SK-N-SH (cell line): ENCODE results near the gene OR6V1. TPM values are rescaled to one million over a fixed set of nuclear protein-coding genes. Genes with fewer than 3 reads are reported as not detected.

Experiments
- CTCF ChIA-PET: fragments of 300-600, 350-600 bp; formaldehyde crosslinking; extraction: SDS; loops from one replicate; lab custom pipeline; 2021; lab: Yijun Ruan, JAX
- POLR2A ChIA-PET: fragments of 350-600 bp; sonication (Branson Sonifier 250); formaldehyde crosslinking; extraction: SDS; loops from one replicate; lab custom pipeline; 2020; ENCODE audit warnings: antibody characterized with exemption, inconsistent platforms; lab: Yijun Ruan, JAX
- DNase-seq: peaks from one replicate; pipeline ENCODE4 v3.0.0; 2012
- H2AFZ ChIP-seq: fragments of 200-600 bp; sonication (generic); 2 replicates; pipeline ENCODE4 v1.8.1; 2016; ENCODE audit warnings: antibody characterized with exemption, mild to moderate bottlenecking, low read depth
- H3F3A ChIP-seq: fragments of 200-600 bp; sonication (generic); replicated peaks from 2 replicates; pipeline ENCODE3; 2016; ENCODE audit warnings: antibody characterized with exemption, mild to moderate bottlenecking; ENCODE audit not compliant: insufficient read depth
- H3K27ac ChIP-seq, 2 experiments: fragments of 200-500 bp in 1 of 2; fragments of 200-600 bp in 1 of 2; sonication (Bioruptor generic) in 1 of 2; sonication (generic), shearing (Covaris generic) in 1 of 2; 2 replicates each; pipeline versions ENCODE4 v1.5.1 to v1.6.1; 2014 to 2016; ENCODE audit warnings: low read depth in 2 of 2, inconsistent platforms in 1 of 2, low read length in 1 of 2, mild to moderate bottlenecking in 1 of 2, mixed read lengths in 1 of 2
- H3K27me3 ChIP-seq: fragments of 200-600 bp; sonication (generic), shearing (Covaris generic); 2 replicates; pipeline ENCODE4 v1.6.1; 2016; ENCODE audit warnings: mixed run types; ENCODE audit not compliant: insufficient read depth
- H3K36me3 ChIP-seq, 2 experiments: fragments of 200-500 bp in 1 of 2; fragments of 200-600 bp in 1 of 2; sonication (Bioruptor generic) in 1 of 2; sonication (generic) in 1 of 2; replicated peaks in 1 of 2; 2 replicates each; pipeline versions ENCODE3 to v1.5.1; 2014 to 2016; ENCODE audit warnings: low read length in 1 of 2, mild to moderate bottlenecking in 1 of 2; ENCODE audit not compliant: insufficient read depth in 2 of 2, control insufficient read depth in 1 of 2
- H3K4me1 ChIP-seq, 2 experiments: fragments of 200-500 bp in 1 of 2; fragments of 200-600 bp in 1 of 2; sonication (Bioruptor generic) in 1 of 2; sonication (generic), shearing (Covaris generic) in 1 of 2; 2 replicates each; pipeline versions ENCODE4 v1.5.1 to v1.6.1; 2014 to 2016; ENCODE audit warnings: low read depth in 1 of 2, low read length in 1 of 2, mixed run types in 1 of 2; ENCODE audit not compliant: insufficient read depth in 2 of 2, control insufficient read depth in 1 of 2
- H3K4me2 ChIP-seq: fragments of 200-600 bp; sonication (generic), shearing (Covaris generic); 2 replicates; pipeline ENCODE4 v1.6.1; 2017; ENCODE audit warnings: mixed run types
- H3K4me3 ChIP-seq, 2 experiments: fragments of 200-500 bp in 1 of 2; fragments of 200-600 bp in 1 of 2; sonication (Bioruptor generic) in 1 of 2; sonication (generic), shearing (Covaris generic) in 1 of 2; 2 replicates each; pipeline versions ENCODE4 v1.5.1 to v1.8.1; 2014 to 2016; ENCODE audit warnings: low read depth in 2 of 2, inconsistent platforms in 1 of 2, low read length in 1 of 2, mild to moderate bottlenecking in 1 of 2, mixed read lengths in 1 of 2, moderate library complexity in 1 of 2
- H3K79me2 ChIP-seq: fragments of 200-600 bp; sonication (generic); 2 replicates; pipeline ENCODE4 v1.8.1; 2017; ENCODE audit warnings: mild to moderate bottlenecking; ENCODE audit not compliant: insufficient read depth
- H3K9ac ChIP-seq: fragments of 200-600 bp; sonication (generic); 2 replicates; pipeline ENCODE4 v1.6.1; 2017; ENCODE audit warnings: mixed run types
- H3K9me2 ChIP-seq: fragments of 200-600 bp; sonication (generic); 2 replicates; pipeline ENCODE4 v1.6.1; 2017; ENCODE audit warnings: mixed run types
- H3K9me3 ChIP-seq: fragments of 200-600 bp; sonication (generic); 2 replicates; pipeline ENCODE4 v1.6.1; 2017; ENCODE audit warnings: mixed run types, mild to moderate bottlenecking, moderate library complexity
- H4K20me1 ChIP-seq: fragments of 200-600 bp; sonication (generic); 2 replicates; pipeline ENCODE4 v1.6.1; 2017; ENCODE audit warnings: mild to moderate bottlenecking, mixed run types; ENCODE audit not compliant: insufficient read depth
- ELF1 ChIP-seq: IDR thresholded peaks from 2 replicates; pipeline ENCODE4 v1.4.0; 2012
- EP300 ChIP-seq, 2 experiments: IDR thresholded peaks; 2 replicates each; pipeline versions ENCODE4 v1.4.0 to v1.6.1; 2012; ENCODE audit warnings: borderline replicate concordance in 1 of 2, low read depth in 1 of 2, low read length in 1 of 2
- EZH2phosphoT487 ChIP-seq: fragments of 200-600 bp; sonication (generic); IDR thresholded peaks from 2 replicates; pipeline ENCODE4 v1.6.1; 2017; ENCODE audit warnings: low read depth, mixed run types, mild to moderate bottlenecking, antibody characterized with exemption, moderate library complexity, borderline replicate concordance
- FOSL2 ChIP-seq: IDR thresholded peaks from 2 replicates; pipeline ENCODE4 v1.4.0; 2012; ENCODE audit warnings: low read depth, mild to moderate bottlenecking, moderate library complexity, borderline replicate concordance
- FOXJ3 ChIP-seq: sonication (generic); formaldehyde crosslinking; IDR thresholded peaks from 2 replicates; pipeline ENCODE4 v1.5.1; 2020; ENCODE audit warnings: mild to moderate bottlenecking, missing genetic modification reagents
- FOXM1 ChIP-seq: IDR thresholded peaks from 2 replicates; pipeline ENCODE4 v1.4.0; 2012; ENCODE audit warnings: low read depth, mild to moderate bottlenecking
- GABPA ChIP-seq: IDR thresholded peaks from 2 replicates; pipeline ENCODE4 v1.4.0; 2012; ENCODE audit warnings: low read depth, mild to moderate bottlenecking
- GATA2 ChIP-seq: sonication (generic); formaldehyde crosslinking; IDR thresholded peaks from 2 replicates; pipeline ENCODE4 v1.5.0; 2020; ENCODE audit warnings: mild to moderate bottlenecking, missing genetic modification reagents
- JUND ChIP-seq: IDR thresholded peaks from 2 replicates; pipeline ENCODE4 v1.4.0; 2012
- MEF2A ChIP-seq: IDR thresholded peaks from 2 replicates; pipeline ENCODE4 v1.4.0; 2012; ENCODE audit warnings: low read depth, borderline replicate concordance
- MXI1 ChIP-seq: IDR thresholded peaks from 2 replicates; pipeline ENCODE4 v1.6.1; 2012; ENCODE audit warnings: mild to moderate bottlenecking, low read depth, low read length, improper control_type of control experiment
- NFIC ChIP-seq: IDR thresholded peaks from 2 replicates; pipeline ENCODE4 v1.4.0; 2012; ENCODE audit warnings: borderline replicate concordance
- RAD21 ChIP-seq: IDR thresholded peaks from 2 replicates; pipeline ENCODE4 v1.6.1; 2012; ENCODE audit warnings: mild to moderate bottlenecking, low read length
- RCOR1 ChIP-seq: fragments of 150-350 bp; IDR thresholded peaks from 2 replicates; pipeline ENCODE4 v1.6.1; 2017; ENCODE audit warnings: antibody characterized with exemption, low read length
- RFX5 ChIP-seq: IDR thresholded peaks from 2 replicates; pipeline ENCODE4 v1.6.1; 2012; ENCODE audit warnings: mild to moderate bottlenecking, improper control_type of control experiment, low read length
- RXRA ChIP-seq: IDR thresholded peaks from 2 replicates; pipeline ENCODE4 v1.4.0; 2012; ENCODE audit warnings: low read depth, mild to moderate bottlenecking, borderline replicate concordance
- SIN3A ChIP-seq: IDR thresholded peaks from 2 replicates; pipeline ENCODE4 v1.6.1; 2012; ENCODE audit warnings: low read depth, mild to moderate bottlenecking, low read length, moderate library complexity, borderline replicate concordance
- TAF1 ChIP-seq: IDR thresholded peaks from 2 replicates; pipeline ENCODE4 v1.6.1; 2012; ENCODE audit warnings: low read depth, mild to moderate bottlenecking, low read length, moderate library complexity, borderline replicate concordance
- TCF12 ChIP-seq: IDR thresholded peaks from 2 replicates; pipeline ENCODE4 v1.4.0; 2012
- TEAD4 ChIP-seq: IDR thresholded peaks from 2 replicates; pipeline ENCODE4 v1.4.0; 2012; ENCODE audit warnings: mild to moderate bottlenecking, borderline replicate concordance; ENCODE audit not compliant: insufficient read depth
- YY1 ChIP-seq: IDR thresholded peaks from 2 replicates; pipeline ENCODE4 v1.4.0; 2012; ENCODE audit warnings: low read depth, mild to moderate bottlenecking
- WGBS: methylation state at CpG from one replicate; pipeline ENCODE4 v1.1.6; 2017; ENCODE audit warnings: low lambda C conversion rate; 5-methylcytosine and 5-hydroxymethylcytosine counted together
- polyA plus RNA-seq, 3 experiments: library from polyadenylated mRNA; depleted of rRNA; stranded (reverse); fragments of >200 nt; gene quantifications; 2 replicates each; pipeline ENCODE4 v1.2.3, GENCODE V29; 2012
- TF ChIP-seq, protein P1 (sequence below): fragments of 200-600 bp; sonication (generic); IDR thresholded peaks from 2 replicates; pipeline ENCODE4 v1.6.1; 2017; ENCODE audit warnings: antibody characterized with exemption, mild to moderate bottlenecking, moderate library complexity
- TF ChIP-seq, protein P2 (sequence below): IDR thresholded peaks from 2 replicates; pipeline ENCODE4 v1.4.0; 2012; ENCODE audit warnings: low read depth, borderline replicate concordance
- TF ChIP-seq, protein P3 (sequence below): IDR thresholded peaks from 2 replicates; pipeline ENCODE4; 2012
- TF ChIP-seq, protein P4 (sequence below): IDR thresholded peaks from 2 replicates; pipeline ENCODE4 v1.4.0; 2012; ENCODE audit warnings: low read depth, borderline replicate concordance
- TF ChIP-seq, protein P5 (sequence below): fragments of 150-350 bp; IDR thresholded peaks from 2 replicates; pipeline ENCODE4 v1.6.1; 2016; ENCODE audit warnings: mild to moderate bottlenecking, low read depth, low read length

OR6V1 gene
- polyA plus RNA-seq, 1 of the 3 experiments (the other 2 are of a cell fraction): not detected

DNA sequence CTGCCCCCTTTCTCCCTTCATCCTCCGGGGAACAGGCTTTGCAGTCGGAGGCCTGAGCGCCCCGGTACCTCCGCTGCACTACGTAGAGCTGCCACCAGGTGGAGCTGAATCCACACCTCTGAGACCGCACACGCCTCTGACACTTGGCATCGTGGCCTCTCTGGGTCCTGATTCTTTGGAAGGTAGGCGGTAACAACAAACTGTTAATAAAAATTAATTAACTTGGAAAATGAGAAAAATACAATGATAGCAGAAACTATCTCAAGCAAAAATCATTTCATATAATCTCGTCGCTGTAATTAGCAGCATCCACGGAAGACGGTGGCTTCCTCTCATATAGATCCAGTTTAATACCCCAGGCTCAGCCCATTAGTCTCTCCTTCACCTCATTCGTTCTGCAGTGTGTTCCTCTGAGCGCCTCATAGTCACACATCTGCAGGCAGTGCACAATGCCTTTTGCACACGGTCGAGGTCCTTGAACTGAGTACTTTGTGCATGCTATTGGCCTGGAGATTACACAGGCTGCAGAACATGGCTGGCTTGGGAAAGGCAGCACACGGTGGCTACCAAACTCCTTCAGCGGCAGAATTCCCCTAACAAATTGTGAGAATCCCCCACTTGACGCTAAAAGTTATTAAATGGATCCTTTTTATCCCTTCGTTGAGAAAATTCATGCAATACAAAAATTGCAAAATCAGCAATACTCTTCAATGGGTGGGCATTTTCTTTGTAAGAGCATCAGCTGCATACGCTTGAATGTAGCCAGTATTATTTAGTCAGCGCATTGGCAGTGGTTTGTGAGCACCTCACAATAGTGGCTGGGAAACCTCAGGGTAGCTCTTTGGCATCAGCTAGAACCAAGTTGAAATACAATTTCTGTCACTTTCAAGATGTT lies 43.9 kb upstream of the OR6V1 start:
- peak; percentile 78 for DNase-seq
- H3K9me2 ChIP-seq: no peaks in the 10 kb centered on the region
- H3K9ac ChIP-seq: no peak overlapping the region
- ChIA-PET CTCF (interaction anchor here (0.5 to 23.7 kb wide), 36 partner anchors 9 to 1475 kb away, joined by 3 to 450 read pairs (median 3); partner anchors contain the start of genes EPHB6 and TAS2R40), POLR2A (interaction anchor here (0.7 kb wide), 1 partner anchor 255 kb away, joined by 5 read pairs; the partner anchor contains the start of gene GSTK1)
- H3K4me2 ChIP-seq: no peak overlapping the region
- no peak overlapping the region for H2AFZ ChIP-seq
- no peaks in the 10 kb centered on the region for H3K36me3 ChIP-seq
- H3F3A ChIP-seq: no peaks in the 10 kb centered on the region
- 29% methylated on average over 24 of the region's 24 CpGs for WGBS
- no peaks in the 10 kb centered on the region for H3K9me3 ChIP-seq
- H3K4me3 ChIP-seq: no peak overlapping the region; a peak in 1 of 4 replicates
- H3K27me3 ChIP-seq: no peaks in the 10 kb centered on the region; the same call in 1 of the 2 replicates
- no peaks in the 10 kb centered on the region for H3K79me2 ChIP-seq
- H3K27ac ChIP-seq: no peak overlapping the region
- no peaks in the 10 kb centered on the region for H4K20me1 ChIP-seq
- H3K4me1 ChIP-seq: 0 out of 4 replicates have a peak, but pooled peaks cover 0 to under 1% of the 10 kb centered on the region in 2 experiments
- TF ChIP-seq, protein P1, sequence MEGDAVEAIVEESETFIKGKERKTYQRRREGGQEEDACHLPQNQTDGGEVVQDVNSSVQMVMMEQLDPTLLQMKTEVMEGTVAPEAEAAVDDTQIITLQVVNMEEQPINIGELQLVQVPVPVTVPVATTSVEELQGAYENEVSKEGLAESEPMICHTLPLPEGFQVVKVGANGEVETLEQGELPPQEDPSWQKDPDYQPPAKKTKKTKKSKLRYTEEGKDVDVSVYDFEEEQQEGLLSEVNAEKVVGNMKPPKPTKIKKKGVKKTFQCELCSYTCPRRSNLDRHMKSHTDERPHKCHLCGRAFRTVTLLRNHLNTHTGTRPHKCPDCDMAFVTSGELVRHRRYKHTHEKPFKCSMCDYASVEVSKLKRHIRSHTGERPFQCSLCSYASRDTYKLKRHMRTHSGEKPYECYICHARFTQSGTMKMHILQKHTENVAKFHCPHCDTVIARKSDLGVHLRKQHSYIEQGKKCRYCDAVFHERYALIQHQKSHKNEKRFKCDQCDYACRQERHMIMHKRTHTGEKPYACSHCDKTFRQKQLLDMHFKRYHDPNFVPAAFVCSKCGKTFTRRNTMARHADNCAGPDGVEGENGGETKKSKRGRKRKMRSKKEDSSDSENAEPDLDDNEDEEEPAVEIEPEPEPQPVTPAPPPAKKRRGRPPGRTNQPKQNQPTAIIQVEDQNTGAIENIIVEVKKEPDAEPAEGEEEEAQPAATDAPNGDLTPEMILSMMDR: peak; percentile 100
- TF ChIP-seq RFX5 (no peak), NFIC (no peak), EZH2phosphoT487 (no peak), ELF1 (no peak), FOXJ3 (CRISPR knock-in tag) (no peak), RXRA (no peak), TAF1 (no peak), TEAD4 (no peak), YY1 (no peak), GABPA (no peak), GATA2 (CRISPR knock-in tag) (no peak), SIN3A (no peak), RCOR1 (peak; percentile 8; the same call in 1 of the 2 replicates), MXI1 (peak; percentile 62; the same call in 1 of the 2 replicates), RAD21 (peak; percentile 96), FOSL2 (no peak), MEF2A (no peak), JUND (no peak), EP300 (IDR thresholded peaks at IDR 0.05; ENCODE audit: borderline replicate concordance in 1 of 2, low read depth in 1 of 2, low read length in 1 of 2) (no peak), TCF12 (no peak), FOXM1 (no peak)
- TF ChIP-seq, protein P2, sequence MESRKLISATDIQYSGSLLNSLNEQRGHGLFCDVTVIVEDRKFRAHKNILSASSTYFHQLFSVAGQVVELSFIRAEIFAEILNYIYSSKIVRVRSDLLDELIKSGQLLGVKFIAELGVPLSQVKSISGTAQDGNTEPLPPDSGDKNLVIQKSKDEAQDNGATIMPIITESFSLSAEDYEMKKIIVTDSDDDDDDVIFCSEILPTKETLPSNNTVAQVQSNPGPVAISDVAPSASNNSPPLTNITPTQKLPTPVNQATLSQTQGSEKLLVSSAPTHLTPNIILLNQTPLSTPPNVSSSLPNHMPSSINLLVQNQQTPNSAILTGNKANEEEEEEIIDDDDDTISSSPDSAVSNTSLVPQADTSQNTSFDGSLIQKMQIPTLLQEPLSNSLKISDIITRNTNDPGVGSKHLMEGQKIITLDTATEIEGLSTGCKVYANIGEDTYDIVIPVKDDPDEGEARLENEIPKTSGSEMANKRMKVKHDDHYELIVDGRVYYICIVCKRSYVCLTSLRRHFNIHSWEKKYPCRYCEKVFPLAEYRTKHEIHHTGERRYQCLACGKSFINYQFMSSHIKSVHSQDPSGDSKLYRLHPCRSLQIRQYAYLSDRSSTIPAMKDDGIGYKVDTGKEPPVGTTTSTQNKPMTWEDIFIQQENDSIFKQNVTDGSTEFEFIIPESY: no peak
- TF ChIP-seq, protein P3, sequence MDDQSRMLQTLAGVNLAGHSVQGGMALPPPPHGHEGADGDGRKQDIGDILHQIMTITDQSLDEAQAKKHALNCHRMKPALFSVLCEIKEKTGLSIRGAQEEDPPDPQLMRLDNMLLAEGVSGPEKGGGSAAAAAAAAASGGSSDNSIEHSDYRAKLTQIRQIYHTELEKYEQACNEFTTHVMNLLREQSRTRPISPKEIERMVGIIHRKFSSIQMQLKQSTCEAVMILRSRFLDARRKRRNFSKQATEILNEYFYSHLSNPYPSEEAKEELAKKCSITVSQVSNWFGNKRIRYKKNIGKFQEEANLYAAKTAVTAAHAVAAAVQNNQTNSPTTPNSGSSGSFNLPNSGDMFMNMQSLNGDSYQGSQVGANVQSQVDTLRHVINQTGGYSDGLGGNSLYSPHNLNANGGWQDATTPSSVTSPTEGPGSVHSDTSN: no peak
- TF ChIP-seq, protein P4, sequence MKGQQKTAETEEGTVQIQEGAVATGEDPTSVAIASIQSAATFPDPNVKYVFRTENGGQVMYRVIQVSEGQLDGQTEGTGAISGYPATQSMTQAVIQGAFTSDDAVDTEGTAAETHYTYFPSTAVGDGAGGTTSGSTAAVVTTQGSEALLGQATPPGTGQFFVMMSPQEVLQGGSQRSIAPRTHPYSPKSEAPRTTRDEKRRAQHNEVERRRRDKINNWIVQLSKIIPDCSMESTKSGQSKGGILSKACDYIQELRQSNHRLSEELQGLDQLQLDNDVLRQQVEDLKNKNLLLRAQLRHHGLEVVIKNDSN: no peak
- TF ChIP-seq, protein P5, sequence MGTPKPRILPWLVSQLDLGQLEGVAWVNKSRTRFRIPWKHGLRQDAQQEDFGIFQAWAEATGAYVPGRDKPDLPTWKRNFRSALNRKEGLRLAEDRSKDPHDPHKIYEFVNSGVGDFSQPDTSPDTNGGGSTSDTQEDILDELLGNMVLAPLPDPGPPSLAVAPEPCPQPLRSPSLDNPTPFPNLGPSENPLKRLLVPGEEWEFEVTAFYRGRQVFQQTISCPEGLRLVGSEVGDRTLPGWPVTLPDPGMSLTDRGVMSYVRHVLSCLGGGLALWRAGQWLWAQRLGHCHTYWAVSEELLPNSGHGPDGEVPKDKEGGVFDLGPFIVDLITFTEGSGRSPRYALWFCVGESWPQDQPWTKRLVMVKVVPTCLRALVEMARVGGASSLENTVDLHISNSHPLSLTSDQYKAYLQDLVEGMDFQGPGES: no peak
